ENCODE data around the gene VSTM2B.

DNA sequence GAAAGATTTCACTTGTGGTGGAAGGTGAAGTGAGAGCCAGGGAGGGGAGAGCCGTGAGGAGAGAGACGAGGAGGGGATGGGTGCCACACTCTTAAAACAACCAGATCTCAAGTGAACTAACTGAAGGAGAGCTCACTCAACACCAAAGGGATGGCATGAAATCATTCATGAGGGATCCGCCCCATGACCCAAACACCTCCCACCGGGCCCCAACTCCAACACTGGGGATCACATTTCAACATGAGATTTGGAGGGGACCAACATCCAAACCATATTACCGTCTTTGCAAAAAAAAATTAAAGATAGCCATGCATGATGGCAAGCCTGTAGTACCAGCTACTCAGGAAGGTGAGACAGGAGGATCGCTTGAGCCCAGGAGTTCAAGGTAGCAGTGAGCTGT is 45.4 kb downstream of the VSTM2B start:
- no peak for TF ChIP-seq PATZ1 (CRISPR knock-in tag; IDR thresholded peaks at IDR 0.05; ENCODE audit: borderline replicate concordance)
- no peak for TF ChIP-seq ZFP3 (CRISPR knock-in tag; IDR thresholded peaks at IDR 0.05)
- no peak for TF ChIP-seq ZNF565 (CRISPR knock-in tag; conservative IDR thresholded peaks at IDR 0.05; ENCODE audit: low read depth)
- no peak for TF ChIP-seq POU6F1 (CRISPR knock-in tag; IDR thresholded peaks at IDR 0.05; ENCODE audit: borderline replicate concordance, low read depth)
- no peak for TF ChIP-seq PPARA (CRISPR knock-in tag; IDR thresholded peaks at IDR 0.05; ENCODE audit: borderline replicate concordance)

Data from SK-N-SH treated with all-trans-retinoic acid at 6 μM for 48 hours (cell line).